NT2/D1 (cell line): Measurements from ENCODE around the gene CRY2.

Experiments used
- YY1 ChIP-seq: IDR thresholded peaks from 2 replicates; pipeline ENCODE4 v1.6.1; 2011; ENCODE audit not compliant: insufficient read length, insufficient read depth
- ZNF274 ChIP-seq: IDR thresholded peaks from 2 replicates; pipeline ENCODE4 v1.6.1; 2011; ENCODE audit warnings: mild to moderate bottlenecking, low read depth, low read length

GRCh38 chr11:45879803-45880686, 32.8 kb downstream of the CRY2 start:
- no peak for TF ChIP-seq ZNF274
- no peak for TF ChIP-seq YY1
